A549 (cell line): Measurements from ENCODE around the gene AFF3. TPM values are rescaled to one million over a fixed set of nuclear protein-coding genes. Genes with fewer than 3 reads are reported as not detected.
A peak's percentile ranks its signal among the peaks of the same experiment; 100 is the strongest.

Experiments
- ATAC-seq, 2 experiments: fragments of 200-7000 bp in 1 of 2; fragments of >200 bp in 1 of 2; cut with Nextera tagmentation in 1 of 2; cut with Tn5 transposase in 1 of 2; 3 replicates each; pipeline versions ENCODE4 v1.8.0 to v1.9.1; 2018 to 2020; ENCODE audit warnings: mild to moderate bottlenecking in 1 of 2, moderate library complexity in 1 of 2
- CTCF ChIA-PET: fragments of 300-600 bp; sonication (Branson Sonifier 250); formaldehyde crosslinking; extraction: SDS; loops from one replicate; lab custom pipeline; 2021; ENCODE audit warnings: antibody characterized with exemption, inconsistent platforms; lab: Yijun Ruan, JAX
- POLR2A ChIA-PET: fragments of 350-600 bp; formaldehyde crosslinking; extraction: SDS; loops from one replicate; lab custom pipeline; 2021; ENCODE audit warnings: antibody characterized with exemption, inconsistent platforms; lab: Yijun Ruan, JAX
- DNase-seq, 2 experiments: peaks; one replicate each; pipeline versions ENCODE4 v3.0.0 to v3.0.0-alpha.2; 2011 to 2016; ENCODE audit warnings: low read depth in 1 of 2, low spot score in 1 of 2
- FAIRE-seq: peaks from 2 replicates; lab custom pipeline; 2011; peaks lifted over from hg19 to GRCh38; lab: Jason Lieb, UNC
- H3K27ac ChIP-seq, 2 experiments: fragments of >200 bp; sonication (Bioruptor Twin); formaldehyde crosslinking; 3 replicates each; pipeline ENCODE4 v1.5.1; 2016 to 2017
- H3K4me1 ChIP-seq: fragments of >200 bp; sonication (Bioruptor Twin); formaldehyde crosslinking; 3 replicates; pipeline ENCODE4 v1.6.1; 2016
- H3K4me2 ChIP-seq: fragments of >200 bp; sonication (Bioruptor Twin); formaldehyde crosslinking; 3 replicates; pipeline ENCODE4 v1.6.1; 2016
- H3K4me3 ChIP-seq: fragments of >200 bp; sonication (Bioruptor Twin); formaldehyde crosslinking; 3 replicates; pipeline ENCODE4 v1.5.1; 2016
- H3K9me3 ChIP-seq: fragments of >200 bp; sonication (Bioruptor Twin); formaldehyde crosslinking; 3 replicates; pipeline ENCODE4 v1.6.1; 2016
- BHLHE40 ChIP-seq: IDR thresholded peaks from 2 replicates; pipeline ENCODE4 v1.6.1; 2012; ENCODE audit warnings: low read depth, low read length, inconsistent platforms
- CBX8 ChIP-seq: fragments of 200-600 bp; sonication (generic); IDR thresholded peaks from 2 replicates; pipeline ENCODE4 v1.6.1; 2016
- CTCF ChIP-seq: fragments of >200 bp; sonication (Bioruptor Twin); formaldehyde crosslinking; IDR thresholded peaks from 3 replicates; pipeline ENCODE4 v1.5.1; 2016
- EHF ChIP-seq: fragments of 250-450 bp; sonication (Bioruptor Pico); IDR thresholded peaks from 2 replicates; pipeline ENCODE4 v1.5.0; 2020; ENCODE audit warnings: mild to moderate bottlenecking
- EP300 ChIP-seq, 2 experiments: fragments of >200 bp; sonication (Bioruptor Twin); formaldehyde crosslinking; IDR thresholded peaks; 2 replicates in 1 of 2; 3 replicates in 1 of 2; pipeline ENCODE4 v1.6.1; 2016 to 2017
- HOXA7 ChIP-seq: fragments of 250-450 bp; sonication (Bioruptor Pico); IDR thresholded peaks from 2 replicates; pipeline ENCODE4 v1.5.0; 2020; ENCODE audit warnings: mild to moderate bottlenecking, moderate library complexity
- POLR2AphosphoS2 ChIP-seq: conservative IDR thresholded peaks from 2 replicates; pipeline ENCODE4 v1.6.1; 2012; ENCODE audit warnings: low read length, improper control_type of control experiment, inconsistent platforms
- RAD21 ChIP-seq, 2 experiments: fragments of >200 bp in 1 of 2; sonication (Bioruptor Twin) in 1 of 2; formaldehyde crosslinking in 1 of 2; IDR thresholded peaks in 1 of 2; conservative IDR thresholded peaks in 1 of 2; 2 replicates in 1 of 2; 3 replicates in 1 of 2; pipeline ENCODE4 v1.6.1; 2012 to 2018; ENCODE audit warnings: inconsistent platforms in 1 of 2
- RARB ChIP-seq: fragments of 250-450 bp; sonication (Bioruptor Pico); IDR thresholded peaks from 2 replicates; pipeline ENCODE4 v1.8.0; 2021; ENCODE audit warnings: mild to moderate bottlenecking, moderate library complexity
- SMC3 ChIP-seq: fragments of >200 bp; sonication (Bioruptor Twin); formaldehyde crosslinking; IDR thresholded peaks from 3 replicates; pipeline ENCODE4 v1.6.1; 2018; ENCODE audit warnings: inconsistent platforms
- TP53 ChIP-seq: fragments of 250-450 bp; sonication (Bioruptor Pico); IDR thresholded peaks from 2 replicates; pipeline ENCODE4 v1.5.0; 2021; ENCODE audit warnings: mild to moderate bottlenecking, moderate library complexity
- ZC3H11A ChIP-seq: fragments of 450-650 bp; IDR thresholded peaks from 2 replicates; pipeline ENCODE4 v1.6.1; 2014; ENCODE audit warnings: antibody characterized with exemption, mild to moderate bottlenecking
- ZFP36 ChIP-seq: fragments of 450-650 bp; IDR thresholded peaks from 2 replicates; pipeline ENCODE4 v1.6.1; 2014; ENCODE audit warnings: borderline replicate concordance; ENCODE audit not compliant: partially characterized antibody
- ZNF302 ChIP-seq: fragments of 250-450 bp; sonication (Bioruptor Pico); IDR thresholded peaks from 2 replicates; pipeline ENCODE4 v1.9.0; 2021; ENCODE audit warnings: inconsistent platforms, mild to moderate bottlenecking, moderate library complexity
- WGBS: methylation state at CpG from one replicate; pipeline ENCODE4 v1.1.6; 2017; ENCODE audit errors: missing lambda C conversion rate; 5-methylcytosine and 5-hydroxymethylcytosine counted together
- polyA plus RNA-seq, 4 experiments: library from polyadenylated mRNA; depleted of rRNA in 3 of 4; stranded (reverse); fragments of >200 nt; fragmentation: RNase III in 1 of 4; extraction: RNeasy Plus Mini Kit Qiagen cat#74134 plus additional on column Dnase treatment in 1 of 4; gene quantifications; 2 replicates in 3 of 4; 3 replicates in 1 of 4; pipeline ENCODE4 v1.2.3, GENCODE V29; 2011 to 2017
- TF ChIP-seq, protein P1 (sequence below): fragments of 250-450 bp; sonication (Bioruptor Pico); IDR thresholded peaks from 2 replicates; pipeline ENCODE4 v1.5.0; 2021; ENCODE audit warnings: mild to moderate bottlenecking, moderate library complexity, borderline replicate concordance
- TF ChIP-seq, protein P2 (sequence below): fragments of 150-350 bp; IDR thresholded peaks from 2 replicates; pipeline ENCODE4 v1.6.1; 2014; ENCODE audit warnings: low read depth, mild to moderate bottlenecking, low read length

The AFF3 gene
- polyA plus RNA-seq, 2 of the 4 experiments (the other 2 are of a cell fraction): not detected

- CTCF ChIA-PET: interaction anchor here (0.9 to 3.1 kb wide), 6 partner anchors 13 to 441 kb away, joined by 3 to 22 read pairs (median 7); no protein-coding TSS in a partner anchor
- peak in 1 of 2 experiments; percentile 9 for DNase-seq
- TF ChIP-seq POLR2AphosphoS2: no peak
- no peak for TF ChIP-seq ZFP36
- TF ChIP-seq TP53: no peak
- TF ChIP-seq RARB: no peak
- no peak for TF ChIP-seq ZC3H11A
- no peak for TF ChIP-seq CTCF
- no peak for TF ChIP-seq BHLHE40
- TF ChIP-seq HOXA7 (CRISPR knock-in tag): no peak
- no peak for TF ChIP-seq EP300 (IDR thresholded peaks at IDR 0.05)
- no peak for TF ChIP-seq EHF (CRISPR knock-in tag)
- TF ChIP-seq, protein P1, sequence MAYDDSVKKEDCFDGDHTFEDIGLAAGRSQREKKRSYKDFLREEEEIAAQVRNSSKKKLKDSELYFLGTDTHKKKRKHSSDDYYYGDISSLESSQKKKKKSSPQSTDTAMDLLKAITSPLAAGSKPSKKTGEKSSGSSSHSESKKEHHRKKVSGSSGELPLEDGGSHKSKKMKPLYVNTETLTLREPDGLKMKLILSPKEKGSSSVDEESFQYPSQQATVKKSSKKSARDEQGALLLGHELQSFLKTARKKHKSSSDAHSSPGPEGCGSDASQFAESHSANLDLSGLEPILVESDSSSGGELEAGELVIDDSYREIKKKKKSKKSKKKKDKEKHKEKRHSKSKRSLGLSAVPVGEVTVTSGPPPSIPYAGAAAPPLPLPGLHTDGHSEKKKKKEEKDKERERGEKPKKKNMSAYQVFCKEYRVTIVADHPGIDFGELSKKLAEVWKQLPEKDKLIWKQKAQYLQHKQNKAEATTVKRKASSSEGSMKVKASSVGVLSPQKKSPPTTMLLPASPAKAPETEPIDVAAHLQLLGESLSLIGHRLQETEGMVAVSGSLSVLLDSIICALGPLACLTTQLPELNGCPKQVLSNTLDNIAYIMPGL (CRISPR knock-in tag): no peak
- TF ChIP-seq, protein P2, sequence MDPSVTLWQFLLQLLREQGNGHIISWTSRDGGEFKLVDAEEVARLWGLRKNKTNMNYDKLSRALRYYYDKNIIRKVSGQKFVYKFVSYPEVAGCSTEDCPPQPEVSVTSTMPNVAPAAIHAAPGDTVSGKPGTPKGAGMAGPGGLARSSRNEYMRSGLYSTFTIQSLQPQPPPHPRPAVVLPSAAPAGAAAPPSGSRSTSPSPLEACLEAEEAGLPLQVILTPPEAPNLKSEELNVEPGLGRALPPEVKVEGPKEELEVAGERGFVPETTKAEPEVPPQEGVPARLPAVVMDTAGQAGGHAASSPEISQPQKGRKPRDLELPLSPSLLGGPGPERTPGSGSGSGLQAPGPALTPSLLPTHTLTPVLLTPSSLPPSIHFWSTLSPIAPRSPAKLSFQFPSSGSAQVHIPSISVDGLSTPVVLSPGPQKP: no peak
- Histone ChIP-seq H3K9me3 (no peaks in the 10 kb centered on the region), H3K27ac (no peak overlapping the region), H3K4me2 (no peak overlapping the region), H3K4me3 (no peak overlapping the region), H3K4me1 (no peaks in the 10 kb centered on the region)
- ATAC-seq: peak; percentile 34 to 61; a peak in 3 of 6 replicates
- no peak for FAIRE-seq
- POLR2A ChIA-PET: interaction anchor here (0.5 kb wide), 1 partner anchor 647 kb away, joined by 5 read pairs; no protein-coding TSS in a partner anchor
- WGBS: 66% methylated on average over 7 of the region's 7 CpGs
Measured at GRCh38 chr2:99819766-99820165, 322.6 kb downstream of the AFF3 start.

GRCh38 chr2:99818842-99819241, 323.5 kb downstream of the AFF3 start:
- POLR2A ChIA-PET: no interaction called here
- no peak overlapping the region for H3K4me3 ChIP-seq
- no peaks in the 10 kb centered on the region for H3K4me1 ChIP-seq
- CTCF ChIA-PET: interaction anchor here (0.6 to 3.1 kb wide), 8 partner anchors 12 to 488 kb away, joined by 3 to 22 read pairs (median 5); no protein-coding TSS in a partner anchor
- no peak overlapping the region for H3K4me2 ChIP-seq
- no peak overlapping the region for H3K27ac ChIP-seq
- peak; percentile 28 to 43; a peak in 3 of 5 replicates for TF ChIP-seq RAD21 (conservative IDR thresholded peaks at IDR 0.05 in 1 of 2, IDR thresholded peaks at IDR 0.05 in 1 of 2)
- peak; percentile 35; the same call in 1 of the 3 replicates for TF ChIP-seq CTCF
- TF ChIP-seq EP300 (IDR thresholded peaks at IDR 0.05): no peak
- TF ChIP-seq CBX8: no peak
- TF ChIP-seq ZNF302: no peak
- peak; percentile 36; the same call in 1 of the 3 replicates for TF ChIP-seq SMC3
- WGBS: 6% methylated on average over 2 of the region's 2 CpGs
- FAIRE-seq: no peak
- DNase-seq: peak; percentile 8 to 16
- no peaks in the 10 kb centered on the region for H3K9me3 ChIP-seq
- ATAC-seq: no peak
